ENCODE results near the gene CCDC183.

CCDC183 gene

DNA sequence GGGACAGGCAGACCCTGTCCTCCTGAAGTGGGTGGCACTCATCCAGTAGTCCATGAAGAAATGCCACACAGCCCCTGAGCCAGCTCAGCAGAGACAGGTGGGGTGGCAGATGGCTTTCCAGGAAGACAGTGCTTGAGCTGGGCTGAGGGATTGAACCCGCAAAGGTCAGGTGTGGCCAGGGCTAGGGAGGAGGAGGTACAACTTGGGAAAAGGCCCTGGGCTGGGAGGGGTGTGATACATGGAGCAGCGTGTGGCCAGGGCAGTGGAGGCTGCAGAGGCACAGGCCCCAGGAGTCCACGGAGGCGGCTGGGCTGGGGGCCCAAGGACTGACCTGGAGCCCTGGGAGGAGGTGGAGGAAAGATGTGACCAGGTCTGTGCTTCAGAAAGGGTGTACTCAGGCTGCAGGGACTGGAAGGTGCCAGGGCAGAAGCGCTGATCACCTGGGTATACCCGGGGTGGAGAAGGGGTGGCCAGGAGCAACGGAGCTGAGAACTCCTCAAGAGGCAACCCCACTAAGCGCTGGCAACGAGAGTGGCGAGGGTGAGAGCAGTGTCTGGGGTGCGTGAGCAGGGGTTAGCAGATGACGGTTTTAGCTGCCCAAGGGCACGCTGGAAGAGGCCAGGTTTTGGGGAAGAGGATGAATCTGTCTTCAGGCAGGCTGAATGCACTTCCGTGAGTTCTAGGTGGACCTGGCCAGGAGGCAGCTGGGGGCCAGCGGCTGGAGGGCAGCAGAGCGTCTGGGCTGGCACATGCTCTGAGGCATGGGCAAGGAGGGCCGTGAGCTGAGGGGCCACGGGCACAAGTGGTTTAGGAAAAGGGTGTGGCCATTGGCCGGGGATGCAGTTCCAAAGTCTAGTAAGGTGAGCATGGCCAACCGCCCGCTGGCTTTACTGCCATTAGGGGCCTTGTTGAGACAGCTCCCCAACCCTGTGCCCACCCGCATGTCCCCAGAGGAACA lies 7.7 kb downstream of the CCDC183 start:
- peaks cover 22% of the 10 kb centered on the region for H3K79me2 ChIP-seq (ENCODE audit: control insufficient read depth, low read length)
- 0 out of 2 replicates have a peak, but pooled peaks cover 7% of the 10 kb centered on the region for H3F3A ChIP-seq (ENCODE audit: control insufficient read depth, insufficient read depth)
- peaks cover 23% of the 10 kb centered on the region for H3K27me3 ChIP-seq (ENCODE audit: control insufficient read depth, low read length)
- H3K4me3 ChIP-seq (ENCODE audit: low read length): no peak overlapping the region
- peaks cover 38% of the 10 kb centered on the region for H3K4me1 ChIP-seq (ENCODE audit: control insufficient read depth, low read length)
- H3K27ac ChIP-seq (ENCODE audit: low read depth, low read length): no peak overlapping the region
- H3K4me2 ChIP-seq (ENCODE audit: low read length): no peak overlapping the region
- H4K20me1 ChIP-seq (ENCODE audit: control insufficient read depth, insufficient read depth, low read depth, low read length): no peaks in the 10 kb centered on the region; the same call in 1 of the 2 replicates
- TF ChIP-seq, protein P1, sequence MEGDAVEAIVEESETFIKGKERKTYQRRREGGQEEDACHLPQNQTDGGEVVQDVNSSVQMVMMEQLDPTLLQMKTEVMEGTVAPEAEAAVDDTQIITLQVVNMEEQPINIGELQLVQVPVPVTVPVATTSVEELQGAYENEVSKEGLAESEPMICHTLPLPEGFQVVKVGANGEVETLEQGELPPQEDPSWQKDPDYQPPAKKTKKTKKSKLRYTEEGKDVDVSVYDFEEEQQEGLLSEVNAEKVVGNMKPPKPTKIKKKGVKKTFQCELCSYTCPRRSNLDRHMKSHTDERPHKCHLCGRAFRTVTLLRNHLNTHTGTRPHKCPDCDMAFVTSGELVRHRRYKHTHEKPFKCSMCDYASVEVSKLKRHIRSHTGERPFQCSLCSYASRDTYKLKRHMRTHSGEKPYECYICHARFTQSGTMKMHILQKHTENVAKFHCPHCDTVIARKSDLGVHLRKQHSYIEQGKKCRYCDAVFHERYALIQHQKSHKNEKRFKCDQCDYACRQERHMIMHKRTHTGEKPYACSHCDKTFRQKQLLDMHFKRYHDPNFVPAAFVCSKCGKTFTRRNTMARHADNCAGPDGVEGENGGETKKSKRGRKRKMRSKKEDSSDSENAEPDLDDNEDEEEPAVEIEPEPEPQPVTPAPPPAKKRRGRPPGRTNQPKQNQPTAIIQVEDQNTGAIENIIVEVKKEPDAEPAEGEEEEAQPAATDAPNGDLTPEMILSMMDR (IDR thresholded peaks at IDR 0.05; ENCODE audit: low read depth, low read length, poor library complexity, severe bottlenecking): no peak
- TF ChIP-seq EZH2phosphoT487 (IDR thresholded peaks at IDR 0.05; ENCODE audit: borderline replicate concordance, low read length): no peak
- no peaks in the 10 kb centered on the region for H3K9me3 ChIP-seq (ENCODE audit: control insufficient read depth, insufficient read depth, low read length)
- H3K36me3 ChIP-seq (ENCODE audit: control insufficient read depth, low read length): peaks cover 24% of the 10 kb centered on the region
- H3K9me2 ChIP-seq (replicated peaks; ENCODE audit: control insufficient read depth, low read length): no peaks in the 10 kb centered on the region

DNA sequence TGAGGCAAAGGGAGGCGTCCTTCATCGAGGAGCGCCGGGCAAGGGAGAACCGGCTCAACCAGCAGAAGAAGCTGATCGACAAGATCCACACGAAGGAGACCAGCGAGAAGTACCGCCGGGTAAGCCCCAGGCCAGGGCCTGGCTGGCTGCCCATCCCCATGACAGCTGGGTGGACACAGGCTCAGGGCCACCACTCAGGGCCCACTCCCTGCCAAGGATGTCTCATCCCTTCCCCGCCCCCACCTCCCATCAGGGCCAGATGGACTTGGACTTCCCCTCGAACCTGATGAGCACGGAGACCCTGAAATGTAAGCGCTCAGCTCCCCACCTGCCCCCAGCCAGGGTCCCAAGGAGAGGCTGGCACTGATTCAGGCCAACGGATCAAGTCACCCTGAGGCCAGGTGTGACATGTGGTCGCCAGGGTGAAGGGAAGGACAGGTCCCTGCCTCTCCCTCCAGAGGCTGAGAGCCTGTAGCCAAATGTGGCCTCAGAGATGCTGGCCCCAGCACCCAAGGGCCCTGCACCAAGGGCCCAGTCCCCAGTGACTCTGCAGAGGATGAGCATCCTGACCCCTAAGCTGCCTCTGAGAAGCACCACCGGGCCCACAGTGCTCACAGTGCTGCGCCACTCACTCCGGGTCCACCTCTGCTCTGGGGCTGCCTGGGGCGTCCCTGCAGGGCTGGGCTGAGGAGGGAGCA lies 8.5 kb downstream of the CCDC183 start:
- H3K27me3 ChIP-seq (ENCODE audit: control insufficient read depth, low read length): peaks cover 15% of the 10 kb centered on the region
- H3K9me3 ChIP-seq (ENCODE audit: control insufficient read depth, insufficient read depth, low read length): no peaks in the 10 kb centered on the region
- H3F3A ChIP-seq (ENCODE audit: control insufficient read depth, insufficient read depth): 0 out of 2 replicates have a peak, but pooled peaks cover 7% of the 10 kb centered on the region
- peaks cover 6% of the 10 kb centered on the region for H4K20me1 ChIP-seq (ENCODE audit: control insufficient read depth, insufficient read depth, low read depth, low read length)
- H3K79me2 ChIP-seq (ENCODE audit: control insufficient read depth, low read length): peaks cover 30% of the 10 kb centered on the region
- H3K9me2 ChIP-seq (replicated peaks; ENCODE audit: control insufficient read depth, low read length): no peaks in the 10 kb centered on the region
- no peak overlapping the region for H3K4me3 ChIP-seq (ENCODE audit: low read length)
- H3K4me2 ChIP-seq (ENCODE audit: low read length): no peak overlapping the region
- TF ChIP-seq, protein P1 (IDR thresholded peaks at IDR 0.05; ENCODE audit: low read depth, low read length, poor library complexity, severe bottlenecking): no peak
- TF ChIP-seq EZH2phosphoT487 (IDR thresholded peaks at IDR 0.05; ENCODE audit: borderline replicate concordance, low read length): no peak
- no peak overlapping the region for H3K27ac ChIP-seq (ENCODE audit: low read depth, low read length)
- peaks cover 40% of the 10 kb centered on the region for H3K4me1 ChIP-seq (ENCODE audit: control insufficient read depth, low read length)
- peaks cover 32% of the 10 kb centered on the region for H3K36me3 ChIP-seq (ENCODE audit: control insufficient read depth, low read length)

DNA sequence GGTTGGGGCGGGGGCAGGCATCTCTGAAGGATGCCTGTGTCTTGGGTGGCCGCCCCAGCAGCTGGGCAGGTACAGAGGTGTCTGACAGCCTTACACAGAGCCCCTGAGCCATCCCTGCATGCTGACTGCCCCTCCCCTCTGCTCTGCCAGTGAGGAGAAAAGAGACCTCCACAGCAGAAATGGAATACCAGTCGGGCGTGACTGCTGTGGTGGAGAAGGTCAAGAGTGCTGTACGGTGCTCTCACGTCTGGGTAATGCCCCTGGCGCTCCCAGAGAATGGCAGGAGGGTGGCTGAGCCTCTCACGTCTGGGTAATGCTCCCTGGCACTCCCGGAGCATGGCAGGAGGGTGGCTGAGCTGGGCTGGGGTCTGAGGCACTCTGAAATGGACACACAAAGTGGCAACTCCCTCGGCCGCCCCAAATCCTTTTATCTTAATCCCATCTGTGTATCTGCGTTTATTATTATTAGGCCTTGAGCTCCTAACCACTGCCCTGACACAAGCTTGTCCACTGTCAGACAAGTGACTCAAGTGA lies 9.1 kb downstream of the CCDC183 start:
- TF ChIP-seq, protein P1 (IDR thresholded peaks at IDR 0.05; ENCODE audit: low read depth, low read length, poor library complexity, severe bottlenecking): no peak
- TF ChIP-seq EZH2phosphoT487 (IDR thresholded peaks at IDR 0.05; ENCODE audit: borderline replicate concordance, low read length): no peak
- peaks cover 8% of the 10 kb centered on the region for H4K20me1 ChIP-seq (ENCODE audit: control insufficient read depth, insufficient read depth, low read depth, low read length)
- H3K27ac ChIP-seq (ENCODE audit: low read depth, low read length): no peak overlapping the region
- H3K27me3 ChIP-seq (ENCODE audit: control insufficient read depth, low read length): peaks cover 13% of the 10 kb centered on the region
- H3K9me2 ChIP-seq (replicated peaks; ENCODE audit: control insufficient read depth, low read length): no peaks in the 10 kb centered on the region
- H3K9me3 ChIP-seq (ENCODE audit: control insufficient read depth, insufficient read depth, low read length): no peaks in the 10 kb centered on the region
- peaks cover 38% of the 10 kb centered on the region for H3K36me3 ChIP-seq (ENCODE audit: control insufficient read depth, low read length)
- H3F3A ChIP-seq (ENCODE audit: control insufficient read depth, insufficient read depth): 0 out of 2 replicates have a peak, but pooled peaks cover 6% of the 10 kb centered on the region
- H3K4me1 ChIP-seq (ENCODE audit: control insufficient read depth, low read length): peaks cover 41% of the 10 kb centered on the region
- H3K4me2 ChIP-seq (ENCODE audit: low read length): no peak overlapping the region
- H3K4me3 ChIP-seq (ENCODE audit: low read length): no peak overlapping the region
- H3K79me2 ChIP-seq (ENCODE audit: control insufficient read depth, low read length): peaks cover 37% of the 10 kb centered on the region

Data from DOHH2 (cell line).